K562 (cell line): Measurements from ENCODE around the gene FXYD4. TPM values are rescaled to one million over a fixed set of nuclear protein-coding genes. Genes with fewer than 3 reads are reported as not detected.
A peak's percentile ranks its signal among the peaks of the same experiment; 100 is the strongest.

Experiments used
- ATF1 ChIP-seq, 2 experiments: fragments of 450-650 bp in 1 of 2; IDR thresholded peaks; 2 replicates each; pipeline ENCODE4 v1.6.1; 2016; ENCODE audit warnings: missing compliant biosample characterization in 1 of 2, missing genetic modification characterization in 1 of 2
- BCLAF1 ChIP-seq, 2 experiments: fragments of 450-650 bp in 1 of 2; IDR thresholded peaks; 2 replicates each; pipeline ENCODE4 v1.6.1; 2011 to 2017; ENCODE audit warnings: low read depth in 2 of 2, antibody characterized with exemption in 1 of 2, borderline replicate concordance in 1 of 2, low read length in 1 of 2, mild to moderate bottlenecking in 1 of 2, mixed read lengths in 1 of 2; ENCODE audit not compliant: control insufficient read depth in 1 of 2
- BRD4 ChIP-seq: fragments of 200-600 bp; sonication (generic); IDR thresholded peaks from 2 replicates; pipeline ENCODE4 v1.6.1; 2017; ENCODE audit warnings: inconsistent platforms
- CBX3 ChIP-seq, 2 experiments: IDR thresholded peaks; 1 replicate in 1 of 2; 2 replicates in 1 of 2; pipeline ENCODE4 v1.6.1; 2012; ENCODE audit warnings: inconsistent platforms in 2 of 2, low read length in 2 of 2, borderline replicate concordance in 1 of 2, control low read depth in 1 of 2
- CCAR2 ChIP-seq: fragments of 200-400 bp; formaldehyde crosslinking; IDR thresholded peaks from 2 replicates; pipeline ENCODE4 v1.6.1; 2017; ENCODE audit warnings: mild to moderate bottlenecking, low read depth, low read length
- CREBBP ChIP-seq: IDR thresholded peaks from one replicate; pipeline ENCODE4 v1.6.1; 2012; ENCODE audit warnings: low read depth, mild to moderate bottlenecking, control low read depth, inconsistent platforms, low read length
- EWSR1 ChIP-seq: fragments of 450-650 bp; IDR thresholded peaks from 2 replicates; pipeline ENCODE4 v1.6.1; 2018; ENCODE audit warnings: borderline replicate concordance, mild to moderate bottlenecking, low read depth, moderate library complexity; ENCODE audit not compliant: partially characterized antibody
- FOXA3 ChIP-seq, 2 experiments: fragments of 450-650 bp in 1 of 2; sonication (generic) in 1 of 2; formaldehyde crosslinking; IDR thresholded peaks in 1 of 2; conservative IDR thresholded peaks in 1 of 2; 2 replicates each; pipeline versions ENCODE4 v1.4.0 to v1.8.0; 2020 to 2022; ENCODE audit warnings: mild to moderate bottlenecking in 2 of 2, missing genetic modification reagents in 1 of 2
- FOXJ3 ChIP-seq: sonication (generic); formaldehyde crosslinking; IDR thresholded peaks from 2 replicates; pipeline ENCODE4 v1.4.0; 2020; ENCODE audit warnings: mild to moderate bottlenecking, missing genetic modification reagents
- GATA2 ChIP-seq: sonication (generic); formaldehyde crosslinking; IDR thresholded peaks from 2 replicates; pipeline ENCODE4 v1.4.0; 2020; ENCODE audit warnings: mild to moderate bottlenecking, missing genetic modification reagents
- IRF2 ChIP-seq: sonication (generic); formaldehyde crosslinking; IDR thresholded peaks from 2 replicates; pipeline ENCODE4 v1.8.1; 2022; ENCODE audit warnings: mild to moderate bottlenecking, missing genetic modification reagents
- MIER1 ChIP-seq: fragments of 450-650 bp; IDR thresholded peaks from 2 replicates; pipeline ENCODE4 v1.6.1; 2016; ENCODE audit warnings: antibody characterized with exemption, mild to moderate bottlenecking, low read depth
- NFE2 ChIP-seq: IDR thresholded peaks from 2 replicates; pipeline ENCODE4 v1.6.1; 2014; ENCODE audit warnings: antibody characterized with exemption, low read depth
- PML ChIP-seq: IDR thresholded peaks from 2 replicates; pipeline ENCODE4 v1.6.1; 2012; ENCODE audit warnings: low read length, inconsistent platforms
- PRPF4 ChIP-seq: fragments of 200-400 bp; formaldehyde crosslinking; IDR thresholded peaks from one replicate; pipeline ENCODE4 v1.6.1; 2017; ENCODE audit warnings: low read length, low read depth, mild to moderate bottlenecking; ENCODE audit not compliant: insufficient read depth, poor library complexity, severe bottlenecking
- RB1 ChIP-seq: fragments of 450-650 bp; IDR thresholded peaks from 2 replicates; pipeline ENCODE4 v1.6.1; 2017; ENCODE audit warnings: low read depth, mild to moderate bottlenecking
- SMAD1 ChIP-seq: fragments of 150-350 bp; IDR thresholded peaks from 2 replicates; pipeline ENCODE4 v1.6.1; 2014; ENCODE audit warnings: low read length, low read depth; ENCODE audit not compliant: partially characterized antibody
- SOX6 ChIP-seq: fragments of 450-650 bp; IDR thresholded peaks from 2 replicates; pipeline ENCODE4 v1.6.1; 2014; ENCODE audit warnings: mild to moderate bottlenecking
- ZBTB7A ChIP-seq: IDR thresholded peaks from 2 replicates; pipeline ENCODE4 v1.6.1; 2011; ENCODE audit warnings: low read depth, mild to moderate bottlenecking, low read length, moderate library complexity, borderline replicate concordance; ENCODE audit not compliant: control insufficient read depth
- ZNF212 ChIP-seq: fragments of 450-650 bp; formaldehyde crosslinking; IDR thresholded peaks from 2 replicates; pipeline ENCODE4 v1.4.0; 2020; ENCODE audit warnings: mild to moderate bottlenecking
- polyA plus RNA-seq, 8 experiments: library from polyadenylated mRNA; depleted of rRNA in 4 of 8; stranded (reverse) in 5 of 8; unstranded in 3 of 8; fragments of >200 nt; fragmentation: Nextera tagmentation in 2 of 8; fragmentation: Illumina TruSeq in 1 of 8; extraction: Ambion mirVana in 2 of 8; extraction: Trizol in 1 of 8; gene quantifications; 2 replicates each; pipeline versions ENCODE4 v1.2.1 to v1.2.3, GENCODE V29; 2011 to 2014; ENCODE audit warnings: inconsistent platforms in 1 of 8, missing spikeins in 1 of 8
- total RNA-seq, 7 experiments: library from RNA; depleted of rRNA in 6 of 7; stranded (reverse); fragments of >200 nt in 6 of 7; fragmentation: Illumina TruSeq in 2 of 7; extraction: Trizol in 2 of 7; gene quantifications; 2 replicates each; pipeline versions ENCODE4 v1.2.1 to v1.2.3, GENCODE V29; 2011 to 2021; ENCODE audit warnings: low replicate concordance in 1 of 7
- TF ChIP-seq, protein P1 (sequence below): fragments of 450-650 bp; IDR thresholded peaks from 2 replicates; pipeline ENCODE4 v1.6.1; 2016; ENCODE audit warnings: missing biosample characterization, missing genetic modification characterization
- TF ChIP-seq, protein P2 (sequence below): sonication (generic); formaldehyde crosslinking; IDR thresholded peaks from 2 replicates; pipeline ENCODE4 v1.8.0; 2022; ENCODE audit warnings: mild to moderate bottlenecking, missing genetic modification reagents, borderline replicate concordance

Gene FXYD4
- total and polyA plus RNA-seq, 9 of the 15 experiments (the other 6 are each of a cell fraction or from before 2014, with no cell fraction given), result not detected

DNA sequence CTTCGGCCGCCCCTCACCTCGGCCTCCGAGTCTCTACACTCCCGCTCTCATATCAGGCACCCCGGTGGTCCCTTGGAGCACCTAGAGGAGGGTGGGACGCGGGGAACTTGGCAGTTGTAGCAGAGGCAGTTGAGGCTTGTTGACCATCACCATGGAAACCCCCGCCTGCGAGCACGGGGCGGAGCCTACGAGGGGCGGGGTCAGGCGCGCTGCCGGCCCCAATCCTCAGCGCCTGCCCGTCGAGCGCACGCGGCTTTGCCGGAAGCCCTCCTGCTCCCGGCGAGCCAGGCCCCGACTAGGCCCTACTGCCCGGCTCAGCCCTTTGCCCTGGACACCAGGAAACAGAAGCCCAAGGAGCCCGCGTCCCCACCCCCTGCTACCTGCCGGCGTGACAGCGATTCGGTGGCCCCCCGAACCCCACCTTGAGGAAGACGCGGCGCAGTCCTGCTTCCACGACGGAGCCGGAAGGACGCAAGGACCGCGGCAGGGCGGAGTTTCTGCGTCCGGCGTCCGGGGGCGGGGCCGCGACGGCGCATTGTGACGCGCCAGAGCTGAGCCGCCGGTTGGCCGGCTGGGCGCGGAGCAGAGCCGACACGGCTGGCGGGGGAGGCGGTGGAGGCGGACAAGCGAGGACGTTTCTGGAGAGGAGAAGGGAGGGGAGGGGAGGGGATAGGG is 37.4 kb downstream of the FXYD4 start, which contains the start of gene HNRNPF (continued):
- TF ChIP-seq ZBTB7A (peak; percentile 85), EWSR1 (no peak), PRPF4 (peak; percentile 63), CCAR2 (no peak), IRF2 (CRISPR knock-in tag) (no peak), BCLAF1 (IDR thresholded peaks at IDR 0.05; ENCODE audit: borderline replicate concordance in 1 of 2, control insufficient read depth in 1 of 2, low read depth in 2 of 2, low read length in 1 of 2) (0 out of 4 replicates have a peak, but pooled peaks of 1 of the 2 experiments have one; percentile 9), MIER1 (no peak), ZNF212 (CRISPR knock-in tag) (0 out of 2 replicates have a peak, but pooled peaks have one; percentile 48), FOXA3 (CRISPR knock-in tag; conservative IDR thresholded peaks at IDR 0.05 in 1 of 2, IDR thresholded peaks at IDR 0.05 in 1 of 2) (peak; percentile 19 to 78; a peak in 2 of 4 replicates), FOXJ3 (peak; percentile 91), CBX3 (IDR thresholded peaks at IDR 0.05; ENCODE audit: borderline replicate concordance in 1 of 2, low read length in 2 of 2) (peak in 1 of 2 experiments; percentile 89; a peak in 2 of 3 replicates), RB1 (peak; percentile 78), SOX6 (peak; percentile 68; the same call in 1 of the 2 replicates), PML (peak; percentile 79), ATF1 (CRISPR knock-in tag; IDR thresholded peaks at IDR 0.05) (peak; percentile 73), ATF1 (tag; IDR thresholded peaks at IDR 0.05) (peak; percentile 97), NFE2 (peak; percentile 5; the same call in 1 of the 2 replicates), BRD4 (peak; percentile 66; the same call in 1 of the 2 replicates), SMAD1 (no peak), CREBBP (no peak), GATA2 (CRISPR knock-in tag) (no peak)
- TF ChIP-seq, protein P1, sequence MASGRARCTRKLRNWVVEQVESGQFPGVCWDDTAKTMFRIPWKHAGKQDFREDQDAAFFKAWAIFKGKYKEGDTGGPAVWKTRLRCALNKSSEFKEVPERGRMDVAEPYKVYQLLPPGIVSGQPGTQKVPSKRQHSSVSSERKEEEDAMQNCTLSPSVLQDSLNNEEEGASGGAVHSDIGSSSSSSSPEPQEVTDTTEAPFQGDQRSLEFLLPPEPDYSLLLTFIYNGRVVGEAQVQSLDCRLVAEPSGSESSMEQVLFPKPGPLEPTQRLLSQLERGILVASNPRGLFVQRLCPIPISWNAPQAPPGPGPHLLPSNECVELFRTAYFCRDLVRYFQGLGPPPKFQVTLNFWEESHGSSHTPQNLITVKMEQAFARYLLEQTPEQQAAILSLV (tag), result peak; percentile 54
- TF ChIP-seq, protein P2, sequence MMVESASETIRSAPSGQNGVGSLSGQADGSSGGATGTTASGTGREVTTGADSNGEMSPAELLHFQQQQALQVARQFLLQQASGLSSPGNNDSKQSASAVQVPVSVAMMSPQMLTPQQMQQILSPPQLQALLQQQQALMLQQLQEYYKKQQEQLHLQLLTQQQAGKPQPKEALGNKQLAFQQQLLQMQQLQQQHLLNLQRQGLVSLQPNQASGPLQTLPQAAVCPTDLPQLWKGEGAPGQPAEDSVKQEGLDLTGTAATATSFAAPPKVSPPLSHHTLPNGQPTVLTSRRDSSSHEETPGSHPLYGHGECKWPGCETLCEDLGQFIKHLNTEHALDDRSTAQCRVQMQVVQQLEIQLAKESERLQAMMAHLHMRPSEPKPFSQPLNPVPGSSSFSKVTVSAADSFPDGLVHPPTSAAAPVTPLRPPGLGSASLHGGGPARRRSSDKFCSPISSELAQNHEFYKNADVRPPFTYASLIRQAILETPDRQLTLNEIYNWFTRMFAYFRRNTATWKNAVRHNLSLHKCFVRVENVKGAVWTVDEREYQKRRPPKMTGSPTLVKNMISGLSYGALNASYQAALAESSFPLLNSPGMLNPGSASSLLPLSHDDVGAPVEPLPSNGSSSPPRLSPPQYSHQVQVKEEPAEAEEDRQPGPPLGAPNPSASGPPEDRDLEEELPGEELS (CRISPR knock-in tag), result no peak
